A673 (cell line): ENCODE measurements around the gene CST8. TPM values are rescaled to one million over a fixed set of nuclear protein-coding genes. Genes with fewer than 3 reads are reported as not detected.

Experiments
- BruUV-seq: library from RNA; stranded (reverse); fragments of 400-500 nt; replicated peaks from 2 replicates; lab custom pipeline; 2021; lab: Mats Ljungman, UMichigan
- CTCF ChIA-PET: fragments of 300-600 bp; sonication (Branson Sonifier 250); formaldehyde crosslinking; loops from one replicate; lab custom pipeline; 2022; ENCODE audit warnings: antibody characterized with exemption; lab: Charles Lee
- POLR2A ChIA-PET: fragments of 300-600 bp; sonication (Branson Sonifier 250); formaldehyde crosslinking; loops from one replicate; lab custom pipeline; 2022; ENCODE audit warnings: antibody characterized with exemption; ENCODE audit not compliant: low non-redundant PET; lab: Charles Lee
- DNase-seq: peaks from one replicate; pipeline ENCODE4 v3.0.0-alpha.2; 2015; ENCODE audit warnings: low spot score
- H3K27ac ChIP-seq: fragments of 200-600 bp; sonication (generic); 2 replicates; pipeline ENCODE4 v1.5.1; 2016; ENCODE audit warnings: mixed run types, low read depth, mild to moderate bottlenecking, mixed read lengths, antibody characterized with exemption, low read length; ENCODE audit not compliant: poor library complexity, severe bottlenecking
- H3K27me3 ChIP-seq: fragments of 200-600 bp; sonication (generic); replicated peaks from 2 replicates; pipeline ENCODE4 v1.6.1; 2017; ENCODE audit warnings: mixed run types, low read depth, mild to moderate bottlenecking, mixed read lengths, antibody characterized with exemption, low read length; ENCODE audit not compliant: insufficient read depth, poor library complexity
- H3K36me3 ChIP-seq: fragments of 200-600 bp; sonication (generic); 2 replicates; pipeline ENCODE4 v1.6.1; 2016; ENCODE audit warnings: mixed run types, mild to moderate bottlenecking, mixed read lengths, antibody characterized with exemption, low read length; ENCODE audit not compliant: insufficient read depth, poor library complexity, severe bottlenecking
- H3K4me1 ChIP-seq: fragments of 200-600 bp; sonication (generic); 2 replicates; pipeline ENCODE4 v1.6.1; 2017; ENCODE audit warnings: mixed run types, mild to moderate bottlenecking, mixed read lengths, antibody characterized with exemption, low read length; ENCODE audit not compliant: insufficient read depth, poor library complexity, severe bottlenecking
- H3K4me3 ChIP-seq: fragments of 200-600 bp; sonication (generic); 2 replicates; pipeline ENCODE4 v1.5.1; 2016; ENCODE audit warnings: low read depth, mixed run types, mild to moderate bottlenecking, mixed read lengths, low read length; ENCODE audit not compliant: poor library complexity, severe bottlenecking
- H3K9me3 ChIP-seq: fragments of 200-600 bp; sonication (generic); 2 replicates; pipeline ENCODE4 v1.6.1; 2016; ENCODE audit warnings: mixed run types, low read depth, mild to moderate bottlenecking, mixed read lengths, antibody characterized with exemption, low read length; ENCODE audit not compliant: poor library complexity, severe bottlenecking
- CTCF ChIP-seq: fragments of 300-800, 200-600 bp; sonication (generic); conservative IDR thresholded peaks from 2 replicates; pipeline ENCODE4 v1.5.1; 2017; ENCODE audit warnings: low read depth, mild to moderate bottlenecking, antibody characterized with exemption, low read length, moderate library complexity, mixed read lengths
- EZH2 ChIP-seq: fragments of 200-600 bp; sonication (generic); IDR thresholded peaks from 2 replicates; pipeline ENCODE4 v1.6.1; 2017; ENCODE audit warnings: borderline replicate concordance, low read depth, mild to moderate bottlenecking, mixed read lengths, antibody characterized with exemption, low read length; ENCODE audit not compliant: poor library complexity, severe bottlenecking
- intact Hi-C: fragments of 100-400 bp; cut with micrococcal nuclease; formaldehyde crosslinking; loops from one replicate; pipeline ENCODE4 v1.10.0; 2022; ENCODE audit not compliant: unreplicated experiment
- total RNA-seq: library from RNA; stranded (reverse); gene quantifications from 2 replicates; pipeline ENCODE4 v1.2.3, GENCODE V29; 2021

The CST8 gene
- total RNA-seq, 1 experiment from 2014 or later, result not detected

DNA sequence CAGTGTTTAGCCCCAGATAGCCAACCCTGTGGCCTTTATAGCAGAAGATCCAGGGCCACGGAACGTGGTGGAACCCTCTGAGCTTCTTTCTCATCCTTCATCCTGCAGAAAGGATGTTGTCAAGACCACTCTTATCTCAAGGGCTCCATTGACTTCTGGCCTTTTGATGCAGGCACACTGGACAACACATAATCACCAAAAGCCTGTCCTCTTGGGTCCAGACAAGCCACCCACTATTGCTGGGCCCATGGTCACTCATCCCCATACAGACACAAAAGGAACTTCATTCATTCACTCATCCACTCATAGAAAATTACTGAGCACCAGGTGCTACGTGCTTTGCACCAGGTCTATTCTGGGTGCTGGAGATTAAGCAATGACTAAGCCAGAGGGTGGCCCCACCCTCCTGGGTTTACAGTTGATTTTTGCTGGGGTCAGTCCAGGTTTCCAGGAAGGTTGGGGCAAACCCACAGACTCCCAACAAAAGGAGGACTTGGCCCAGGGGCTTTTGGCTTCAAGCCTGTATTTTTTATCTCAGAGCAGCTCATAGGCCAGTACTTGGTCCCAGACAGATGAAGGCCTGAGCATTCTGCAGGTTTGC is 2.4 kb downstream of the CST8 start:
- no peak overlapping the region for H3K4me3 ChIP-seq
- BruUV-seq, result no TSS peak
- TF ChIP-seq EZH2, result no peak
- no peak for TF ChIP-seq CTCF
- no peaks in the 10 kb centered on the region for H3K36me3 ChIP-seq
- no peaks in the 10 kb centered on the region for H3K4me1 ChIP-seq
- no peak overlapping the region for H3K27ac ChIP-seq
- no peak for DNase-seq
- intact Hi-C loops, result no loop called here
- no peaks in the 10 kb centered on the region for H3K9me3 ChIP-seq
- no peaks in the 10 kb centered on the region for H3K27me3 ChIP-seq
- ChIA-PET CTCF (no interaction called here), POLR2A (no interaction called here)

DNA sequence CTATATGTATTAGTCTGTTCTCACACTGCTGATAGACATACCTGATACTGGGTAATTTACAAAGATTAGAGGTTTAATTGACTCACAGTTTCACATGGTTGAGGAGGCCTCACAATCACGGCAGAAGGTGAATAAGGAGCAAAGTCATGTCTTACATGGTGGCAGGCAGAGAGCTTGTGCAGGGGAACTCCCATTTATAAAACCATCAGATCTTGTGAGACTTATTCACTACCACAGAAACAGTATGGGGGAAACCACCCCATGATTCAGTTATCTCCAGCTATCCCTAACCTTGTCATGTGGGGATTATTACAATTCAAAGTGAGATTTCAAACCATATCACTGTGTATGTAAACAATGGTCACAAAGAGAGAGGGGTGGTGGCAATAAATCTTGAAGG is 6.6 kb downstream of the CST8 start:
- DNase-seq, result no peak
- intact Hi-C loops, result no loop called here
- Histone ChIP-seq H3K27ac (no peak overlapping the region), H3K36me3 (no peaks in the 10 kb centered on the region), H3K9me3 (no peaks in the 10 kb centered on the region), H3K4me1 (no peaks in the 10 kb centered on the region), H3K27me3 (peaks cover under 1% of the 10 kb centered on the region), H3K4me3 (no peak overlapping the region)
- no TSS peak for BruUV-seq
- CTCF ChIA-PET, result no interaction called here
- TF ChIP-seq CTCF (no peak), EZH2 (no peak)
- POLR2A ChIA-PET, result no interaction called here

DNA sequence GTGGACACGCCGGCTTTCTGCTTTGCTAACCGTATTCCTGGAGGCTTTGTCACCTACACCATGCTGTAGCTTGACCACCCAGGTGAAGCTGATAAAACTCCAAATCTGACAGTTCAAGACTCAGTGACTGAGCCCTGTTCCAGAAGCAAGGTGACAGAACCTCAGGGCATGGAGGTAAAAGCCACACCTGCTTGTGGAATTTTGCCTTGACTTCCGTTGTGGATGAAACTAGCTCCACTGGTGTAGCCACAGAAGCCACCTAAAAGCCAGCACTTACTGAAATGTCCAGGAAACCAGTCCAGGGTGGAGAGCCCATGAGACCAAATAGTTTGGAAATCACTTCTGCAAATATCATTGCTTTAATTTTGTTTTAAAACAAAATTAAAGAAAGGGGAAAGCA is 11.0 kb downstream of the CST8 start:
- Histone ChIP-seq H3K36me3 (no peaks in the 10 kb centered on the region), H3K4me1 (no peaks in the 10 kb centered on the region), H3K27me3 (peaks cover 11% of the 10 kb centered on the region), H3K9me3 (no peaks in the 10 kb centered on the region), H3K4me3 (no peak overlapping the region), H3K27ac (no peak overlapping the region)
- intact Hi-C loops, result no loop called here
- POLR2A ChIA-PET, result no interaction called here
- TF ChIP-seq EZH2, result no peak
- no peak for TF ChIP-seq CTCF
- no peak for DNase-seq
- no TSS peak for BruUV-seq
- CTCF ChIA-PET, result no interaction called here
